Measurements from ENCODE around the gene HNRNPA3. TPM values are rescaled to one million over a fixed set of nuclear protein-coding genes. Genes with fewer than 3 reads are reported as not detected.
"Not testable (repeated sequence)": the region's sequence is repeated elsewhere in the genome, so short reads cannot be mapped to it uniquely, and the experiment has no call there.

HNRNPA3 gene
- total RNA-seq, 2 donors from 2014 or later = 107 to 177 TPM

DNA sequence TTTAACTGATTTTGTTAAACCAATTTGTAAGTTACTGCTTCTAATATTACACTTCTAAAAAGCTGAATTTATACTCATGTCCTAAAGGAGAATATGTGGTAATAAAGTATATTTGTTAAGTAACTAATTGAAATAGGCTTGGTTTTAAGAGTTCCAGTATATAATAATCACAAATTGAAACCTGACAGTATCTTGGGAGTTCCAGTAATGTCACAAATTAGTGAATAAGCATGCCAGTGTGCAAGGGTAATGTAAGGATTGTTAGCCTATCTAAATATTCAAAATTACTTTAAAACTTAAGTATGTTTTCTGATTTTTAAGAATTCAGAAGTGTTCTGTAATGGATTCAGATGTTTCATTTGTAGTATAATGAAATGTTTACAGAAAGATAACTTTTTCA is 10.8 kb downstream of the HNRNPA3 start:
- ATAC-seq; DNase-seq; intact Hi-C loops (cut with DNase I, micrococcal nuclease): not testable (repeated sequence)

- intact Hi-C loops (cut with DNase I, micrococcal nuclease) = no loop called here
- DNase-seq = no peak
- no peak for ATAC-seq
These were observed 13.4 kb downstream of the HNRNPA3 start for GRCh38 chr2:177225965-177226360.

DNA sequence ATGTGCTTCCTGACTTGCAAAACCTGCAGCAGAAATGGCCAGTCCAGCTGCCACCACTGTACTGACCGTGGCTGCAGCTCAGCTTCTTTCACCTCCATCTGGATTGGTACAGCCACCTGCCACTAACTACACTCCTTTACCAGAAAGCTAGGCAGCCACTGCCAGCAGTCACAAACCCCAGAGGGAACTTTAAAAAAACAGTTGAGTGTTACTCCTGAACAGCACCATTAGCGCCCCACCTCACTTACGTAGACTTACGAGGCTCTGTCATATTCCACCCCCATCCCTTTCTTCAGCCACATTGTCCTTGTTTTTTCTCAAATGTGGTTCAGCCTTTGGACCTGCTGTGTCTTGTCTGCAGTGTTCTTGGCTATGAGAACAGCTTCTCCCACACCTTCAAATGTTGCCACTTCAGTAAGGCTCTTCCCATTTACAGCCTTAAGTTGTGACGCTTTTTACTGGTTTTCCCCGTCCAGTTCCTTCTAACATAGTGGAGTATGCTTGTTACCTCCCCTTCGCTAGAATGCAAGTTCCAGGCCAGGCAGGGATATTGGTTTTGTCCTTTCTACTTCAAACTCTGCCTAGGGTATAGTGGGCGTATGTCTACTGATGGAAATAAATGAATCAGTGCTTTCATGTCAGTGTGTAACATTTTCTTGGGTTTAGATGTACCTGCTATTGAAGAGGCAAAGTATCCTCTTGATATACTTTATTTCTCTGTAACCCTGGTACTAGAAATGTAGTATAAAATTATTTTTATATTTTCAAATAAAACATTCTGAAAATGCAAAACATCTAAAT is 17.0 kb downstream of the HNRNPA3 start:
- DNase-seq = no peak
- peak; percentile 13 for ATAC-seq
- intact Hi-C loops (cut with DNase I, micrococcal nuclease) = no loop called here

- DNase-seq = no peak
- no peak for ATAC-seq
- intact Hi-C loops (cut with DNase I, micrococcal nuclease) = no loop called here
These were observed 18.7 kb downstream of the HNRNPA3 start for GRCh38 chr2:177231270-177231669.

- ATAC-seq = no peak
- DNase-seq = no peak
- intact Hi-C loops (cut with DNase I, micrococcal nuclease) = no loop called here
These were observed 19.6 kb downstream of the HNRNPA3 start for GRCh38 chr2:177232098-177232704.

GRCh38 chr2:177234267-177234666 is 21.7 kb downstream of the HNRNPA3 start:
- ATAC-seq (no peak), DNase-seq (no peak)
- intact Hi-C loops (cut with DNase I, micrococcal nuclease) = no loop called here

- no peak for ATAC-seq
- intact Hi-C loops (cut with DNase I, micrococcal nuclease) = no loop called here
- no peak for DNase-seq
These were observed 23.4 kb downstream of the HNRNPA3 start for GRCh38 chr2:177235855-177236437.

DNA sequence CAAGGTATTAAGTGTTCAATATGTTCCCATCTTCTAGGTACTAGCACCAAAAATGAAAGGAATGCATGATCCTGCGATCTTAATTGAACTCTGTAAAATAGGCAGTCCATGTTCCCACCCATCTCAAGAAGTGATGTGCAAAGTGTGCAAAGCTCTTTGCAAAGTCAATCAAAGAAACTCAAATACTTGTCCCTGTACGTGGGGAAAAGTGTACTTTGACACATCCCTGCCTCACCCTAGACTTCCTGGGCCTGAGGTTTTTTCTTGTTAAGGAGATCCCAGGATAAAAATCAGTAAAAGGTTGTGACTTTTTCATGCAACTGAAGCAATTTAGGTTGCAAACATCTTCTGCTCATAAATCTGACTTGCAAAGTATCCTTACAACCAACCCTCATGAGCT is 25.3 kb downstream of the HNRNPA3 start:
- ATAC-seq (peak; percentile 41), DNase-seq (no peak)
- intact Hi-C loops (cut with DNase I, micrococcal nuclease) = no loop called here

DNA sequence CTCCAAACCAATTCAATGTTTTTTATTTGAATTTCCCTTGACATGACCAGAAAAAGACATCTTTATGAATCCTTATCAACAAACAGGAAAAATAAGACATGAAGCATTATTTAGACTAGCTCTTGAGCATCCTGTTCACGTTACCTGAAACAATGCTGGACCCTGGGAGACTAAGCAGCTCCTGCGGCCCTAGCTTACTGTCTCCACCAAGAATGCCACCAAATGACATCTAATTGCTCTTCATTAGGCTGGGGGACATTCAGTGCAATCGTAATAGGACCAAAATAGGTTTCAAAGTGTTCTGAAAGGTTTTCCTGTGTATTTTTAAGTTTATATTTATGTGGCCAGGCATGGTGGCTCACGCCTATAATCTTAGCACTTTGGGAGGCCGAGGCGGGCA is 26.5 kb downstream of the HNRNPA3 start:
- intact Hi-C loops (cut with DNase I, micrococcal nuclease) = no loop called here
- ATAC-seq (no peak), DNase-seq (no peak)

DNA sequence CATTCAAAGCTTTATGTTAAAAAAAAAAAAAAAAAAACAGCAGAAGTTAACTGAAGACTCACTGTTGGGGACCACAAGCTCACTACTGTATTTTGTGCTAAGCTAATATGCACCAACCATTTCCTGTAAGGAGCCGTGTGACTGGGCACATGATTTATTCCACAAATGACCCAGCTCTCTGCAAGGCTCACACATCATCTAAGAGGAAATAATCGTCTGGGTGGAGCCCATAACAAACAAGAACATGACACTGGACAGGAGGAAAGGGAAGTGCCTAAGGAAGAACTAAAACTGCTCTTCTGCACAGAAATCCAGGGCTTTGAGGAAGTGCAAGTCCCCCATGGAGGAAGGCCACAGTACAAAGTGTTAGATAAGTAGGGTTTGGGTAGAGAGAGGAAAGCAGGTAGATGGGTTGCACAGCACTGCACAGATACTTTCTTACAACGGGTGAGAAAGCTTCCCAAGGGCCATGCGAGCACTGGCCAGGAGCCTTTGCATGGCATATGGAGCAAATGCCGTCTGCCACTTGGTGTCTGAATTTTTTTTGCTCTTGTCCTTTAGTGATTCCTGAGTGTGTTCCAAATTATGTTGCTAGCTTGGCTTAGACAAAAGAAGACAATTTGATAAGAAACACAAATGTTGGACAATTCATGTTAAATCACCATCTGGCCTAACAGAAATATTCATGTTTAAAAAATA is 27.5 kb downstream of the HNRNPA3 start:
- ATAC-seq (peak; percentile 92), DNase-seq (peak; percentile 32 to 76)
- intact Hi-C loops (cut with DNase I, micrococcal nuclease) = no loop called here

DNA sequence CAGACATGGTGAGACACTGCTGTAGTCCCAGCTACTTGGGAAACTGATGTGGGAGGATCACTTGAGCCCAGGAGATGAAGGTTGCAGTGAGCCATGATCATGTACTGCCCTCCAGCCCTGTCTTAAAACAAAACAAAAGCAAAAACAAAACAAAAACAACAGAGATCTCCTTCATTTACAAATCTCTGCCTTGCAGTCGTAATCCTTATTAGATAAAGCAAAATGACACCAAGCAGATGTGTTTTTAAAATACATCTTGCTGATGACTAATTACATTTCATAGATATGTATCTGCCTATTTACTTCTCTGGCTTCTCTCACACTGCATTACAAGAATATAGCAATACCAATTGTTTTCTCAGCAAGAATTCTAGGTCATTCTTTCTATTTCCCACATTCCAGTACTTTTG is 29.1 kb downstream of the HNRNPA3 start:
- no peak for ATAC-seq

GRCh38 chr2:177242121-177242987 is 29.8 kb downstream of the HNRNPA3 start:
- DNase-seq (no peak), ATAC-seq (peak; percentile 45)
- intact Hi-C loops (cut with DNase I, micrococcal nuclease) = no loop called here

More for the DNA sequence above, 29.1 kb downstream of the HNRNPA3 start:
- no peak for DNase-seq
- intact Hi-C loops (cut with DNase I, micrococcal nuclease) = no loop called here

DNA sequence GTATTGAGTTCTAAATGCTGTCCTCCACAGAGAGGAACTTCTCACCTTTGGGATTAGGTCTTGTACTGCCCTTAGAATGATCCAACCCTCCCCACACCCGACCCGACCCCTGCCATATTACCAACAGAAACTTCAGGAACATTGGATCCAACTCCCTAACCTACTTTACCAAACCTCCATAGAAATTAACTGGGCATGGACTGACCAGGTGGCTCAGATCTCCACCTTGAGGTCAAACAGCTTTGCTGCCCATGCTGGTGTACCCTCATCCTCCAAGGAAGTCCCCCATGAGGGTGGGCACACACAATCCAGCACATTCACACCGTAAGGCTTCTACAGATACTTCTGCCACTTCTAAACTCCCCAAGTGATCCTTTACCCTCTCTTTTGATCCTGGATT is 30.5 kb downstream of the HNRNPA3 start:
- DNase-seq (no peak), ATAC-seq (no peak)
- intact Hi-C loops (cut with DNase I, micrococcal nuclease) = no loop called here

DNA sequence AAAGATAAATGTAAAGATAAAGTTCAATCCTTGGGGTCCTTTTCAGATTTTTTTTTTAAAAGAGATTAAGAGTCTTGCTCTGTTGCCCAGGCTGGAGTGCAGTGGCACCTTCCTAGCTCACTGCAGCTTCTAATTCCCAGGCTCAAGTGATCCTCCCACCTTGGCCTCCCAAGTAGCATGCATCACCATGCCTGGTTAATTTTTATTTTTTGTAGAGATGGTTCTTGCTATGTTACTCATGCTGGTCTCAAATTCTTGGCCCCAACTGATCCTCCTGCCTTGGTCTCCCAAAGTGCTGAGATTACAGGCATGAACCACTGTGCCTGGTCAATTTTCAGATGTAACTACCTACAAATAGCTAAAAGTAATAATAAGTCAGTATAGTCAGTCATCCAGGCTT is 30.9 kb downstream of the HNRNPA3 start:
- DNase-seq = no peak
- ATAC-seq = no peak
- intact Hi-C loops (cut with DNase I, micrococcal nuclease) = no loop called here

GRCh38 chr2:177244244-177244771 is 31.7 kb downstream of the HNRNPA3 start:
- no peak for DNase-seq
- intact Hi-C loops (cut with DNase I, micrococcal nuclease) = no loop called here
- ATAC-seq = no peak

DNA sequence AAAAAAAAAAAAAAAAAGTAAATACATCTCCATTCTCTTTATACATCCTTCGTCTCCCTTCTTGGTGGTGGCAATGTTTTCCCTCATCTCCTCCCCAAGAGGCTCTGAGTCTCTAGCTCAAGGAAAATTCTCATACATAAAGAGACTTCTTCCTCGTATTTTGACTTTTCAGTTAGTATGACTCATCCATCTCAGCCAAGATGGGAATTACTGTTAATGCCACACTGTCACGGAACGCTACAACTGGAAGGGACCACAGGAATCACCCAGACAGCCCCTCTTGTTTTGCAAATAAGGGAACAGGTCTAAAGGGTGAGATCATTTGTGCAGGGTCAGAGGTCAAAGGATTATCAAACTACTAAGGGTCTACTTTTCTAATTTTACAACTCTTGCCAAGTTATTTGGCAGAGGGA is 32.4 kb downstream of the HNRNPA3 start:
- ATAC-seq (peak; percentile 28), DNase-seq (no peak)
- intact Hi-C loops (cut with DNase I, micrococcal nuclease) = no loop called here

DNA sequence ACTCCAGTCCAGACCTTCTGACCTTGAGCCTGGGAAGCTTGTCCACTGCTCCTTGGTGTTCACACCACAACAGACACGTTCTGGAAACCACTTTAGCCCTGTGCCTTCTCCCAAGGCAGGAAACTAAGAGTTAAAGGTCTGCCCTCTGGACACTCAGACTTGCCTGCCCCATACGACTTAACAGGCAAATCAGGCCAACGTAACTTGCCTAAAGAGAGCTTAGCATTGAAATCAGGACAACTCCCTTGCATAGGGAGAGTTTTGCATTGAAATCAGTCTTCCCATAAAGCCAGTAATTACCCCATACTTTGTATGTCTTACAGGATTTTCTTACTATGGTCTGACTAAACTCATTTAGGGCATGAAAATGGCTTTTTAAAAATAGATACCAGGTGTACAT is 33.4 kb downstream of the HNRNPA3 start:
- DNase-seq (no peak), ATAC-seq (no peak)
- intact Hi-C loops (cut with DNase I, micrococcal nuclease) = no loop called here

- ATAC-seq; intact Hi-C loops (cut with DNase I, micrococcal nuclease); DNase-seq: not testable (repeated sequence)
These were observed 34.0 kb downstream of the HNRNPA3 start for GRCh38 chr2:177246523-177247030.

Data from left colon (tissue), 2 donors.